Suprapubic skin (tissue), 4 donors: ENCODE results near the gene DNAH10. TPM values are rescaled to one million over a fixed set of nuclear protein-coding genes. Genes with fewer than 3 reads are reported as not detected.

Experiments used
- DNase-seq, 2 donors: peaks; one replicate each; pipeline ENCODE4 v3.0.0-alpha.2; 2019; ENCODE audit warnings: low spot score in 2 of 2
- H3K27ac ChIP-seq: fragments of 200-600 bp; sonication (generic); one replicate; pipeline ENCODE4 v1.5.1; 2019
- H3K27me3 ChIP-seq: fragments of 200-600 bp; sonication (generic); one replicate; pipeline ENCODE4 v1.5.1; 2019
- H3K36me3 ChIP-seq: fragments of 200-600 bp; sonication (generic); one replicate; pipeline ENCODE4 v1.5.1; 2019
- H3K4me1 ChIP-seq: fragments of 200-600 bp; sonication (generic); one replicate; pipeline ENCODE4 v1.5.1; 2019
- H3K4me3 ChIP-seq: fragments of 200-600 bp; sonication (generic); one replicate; pipeline ENCODE4 v1.5.1; 2019; ENCODE audit warnings: mild to moderate bottlenecking
- H3K9me3 ChIP-seq: fragments of 200-600 bp; sonication (generic); one replicate; pipeline ENCODE4 v1.5.1; 2019
- CTCF ChIP-seq, 2 donors: fragments of 200-600 bp in 1 of 2; fragments of 450-650 bp in 1 of 2; sonication (generic) in 1 of 2; IDR thresholded peaks; one replicate each; pipeline ENCODE4 v1.5.1; 2016 to 2019; ENCODE audit warnings: antibody characterized with exemption in 2 of 2, mild to moderate bottlenecking in 1 of 2, moderate library complexity in 1 of 2
- EP300 ChIP-seq: sonication (generic); formaldehyde crosslinking; IDR thresholded peaks from one replicate; pipeline ENCODE4 v1.6.1; 2017; ENCODE audit warnings: antibody characterized with exemption
- POLR2A ChIP-seq, 2 donors: fragments of 450-650 bp; IDR thresholded peaks; one replicate each; pipeline ENCODE4 v1.6.1; 2017; ENCODE audit warnings: antibody characterized with exemption in 2 of 2, mild to moderate bottlenecking in 2 of 2, moderate library complexity in 2 of 2
- POLR2AphosphoS5 ChIP-seq, 3 donors: sonication (generic); formaldehyde crosslinking; IDR thresholded peaks; one replicate each; pipeline ENCODE4 v1.6.1; 2017; ENCODE audit warnings: antibody characterized with exemption in 3 of 3
- WGBS: methylation state at CpG from one replicate; pipeline ENCODE4 v1.1.5; 2018; 5-methylcytosine and 5-hydroxymethylcytosine counted together
- total RNA-seq, 4 donors: library from RNA; depleted of rRNA; stranded (reverse); fragments of >200 nt; gene quantifications; one replicate each; pipeline ENCODE4 v1.1.0, GENCODE V29; 2016

DNAH10 gene
- total RNA-seq, 4 donors from 2014 or later = 0.13 to 1.2 (median 0.19) TPM; not detected in 1

DNA sequence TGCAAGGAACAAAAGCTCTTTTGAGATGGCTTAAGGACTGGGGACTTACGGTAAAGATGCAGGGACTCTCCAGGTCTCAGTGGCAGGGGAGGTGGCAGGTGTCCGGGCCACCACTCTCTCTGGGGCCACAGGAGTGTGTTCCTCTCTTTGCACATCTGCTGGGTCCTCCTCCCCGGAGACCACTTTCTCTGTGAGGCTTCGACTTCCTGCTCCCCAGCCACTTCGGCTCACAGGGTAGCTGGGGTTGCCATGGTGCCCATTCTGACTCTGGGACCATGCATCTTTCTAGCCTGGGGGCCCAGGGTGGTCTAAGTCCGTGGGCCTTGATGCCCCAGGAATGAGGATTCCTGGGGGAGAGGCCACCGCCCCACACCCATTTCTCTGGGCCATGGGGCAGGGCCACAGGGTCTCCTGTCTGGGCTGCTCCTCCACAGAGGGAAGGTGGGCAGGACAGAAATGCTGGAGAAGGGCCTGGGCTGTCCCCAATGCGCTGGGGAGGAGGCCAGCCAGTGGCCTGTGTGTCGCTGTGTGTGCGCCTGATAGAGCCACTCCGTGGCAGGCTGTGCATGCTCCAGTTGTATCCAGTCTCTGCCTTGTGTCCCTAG is 172.0 kb downstream of the DNAH10 start:
- 82% methylated on average over 6 of the region's 11 CpGs for WGBS
- TF ChIP-seq CTCF (IDR thresholded peaks at IDR 0.05) (no peak), POLR2AphosphoS5 (IDR thresholded peaks at IDR 0.05) (no peak), POLR2A (IDR thresholded peaks at IDR 0.05) (no peak), EP300 (no peak)
- no peak for DNase-seq

GRCh38 chr12:123934829-123935228 is 172.7 kb downstream of the DNAH10 start:
- Histone ChIP-seq H3K36me3 (peaks cover 25% of the 10 kb centered on the region), H3K27ac (no peak overlapping the region), H3K4me3 (no peak overlapping the region), H3K27me3 (no peaks in the 10 kb centered on the region), H3K9me3 (no peaks in the 10 kb centered on the region), H3K4me1 (no peaks in the 10 kb centered on the region)
- TF ChIP-seq POLR2A (IDR thresholded peaks at IDR 0.05) (no peak), CTCF (IDR thresholded peaks at IDR 0.05) (no peak), EP300 (no peak), POLR2AphosphoS5 (IDR thresholded peaks at IDR 0.05) (no peak)
- WGBS = 84% methylated on average over 9 of the region's 9 CpGs
- no peak for DNase-seq

More for the DNA sequence above, 172.0 kb downstream of the DNAH10 start:
- Histone ChIP-seq H3K27ac (no peak overlapping the region), H3K4me3 (no peak overlapping the region), H3K9me3 (no peaks in the 10 kb centered on the region), H3K36me3 (peaks cover 22% of the 10 kb centered on the region), H3K27me3 (no peaks in the 10 kb centered on the region), H3K4me1 (no peaks in the 10 kb centered on the region)

DNA sequence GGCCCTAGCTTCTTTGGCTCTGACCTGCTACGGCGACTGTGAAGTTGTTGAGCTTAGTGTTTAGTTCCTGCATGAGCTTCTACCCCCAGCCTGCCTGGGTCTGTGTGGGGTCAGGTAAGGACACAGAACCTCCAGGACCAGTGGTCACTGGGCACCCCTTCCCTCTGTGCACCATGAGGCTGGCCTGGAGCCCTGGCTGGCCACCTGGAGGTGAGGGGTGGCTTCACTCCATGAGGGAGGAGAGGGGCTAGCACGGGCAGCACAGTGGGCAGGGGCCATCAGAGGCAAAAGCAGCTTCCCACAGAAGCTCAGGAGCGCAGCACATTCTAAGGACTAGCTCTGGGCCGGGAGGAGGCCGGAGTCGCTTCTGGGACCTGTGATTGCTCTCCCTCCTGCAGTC is 173.9 kb downstream of the DNAH10 start:
- Histone ChIP-seq H3K4me1 (no peaks in the 10 kb centered on the region), H3K4me3 (no peak overlapping the region), H3K9me3 (no peaks in the 10 kb centered on the region), H3K27me3 (no peaks in the 10 kb centered on the region), H3K36me3 (peaks cover 36% of the 10 kb centered on the region), H3K27ac (no peak overlapping the region)
- DNase-seq = no peak
- WGBS = 96% methylated on average over 7 of the region's 7 CpGs
- TF ChIP-seq POLR2AphosphoS5 (IDR thresholded peaks at IDR 0.05) (no peak), EP300 (no peak), POLR2A (IDR thresholded peaks at IDR 0.05) (no peak), CTCF (IDR thresholded peaks at IDR 0.05) (no peak)

DNA sequence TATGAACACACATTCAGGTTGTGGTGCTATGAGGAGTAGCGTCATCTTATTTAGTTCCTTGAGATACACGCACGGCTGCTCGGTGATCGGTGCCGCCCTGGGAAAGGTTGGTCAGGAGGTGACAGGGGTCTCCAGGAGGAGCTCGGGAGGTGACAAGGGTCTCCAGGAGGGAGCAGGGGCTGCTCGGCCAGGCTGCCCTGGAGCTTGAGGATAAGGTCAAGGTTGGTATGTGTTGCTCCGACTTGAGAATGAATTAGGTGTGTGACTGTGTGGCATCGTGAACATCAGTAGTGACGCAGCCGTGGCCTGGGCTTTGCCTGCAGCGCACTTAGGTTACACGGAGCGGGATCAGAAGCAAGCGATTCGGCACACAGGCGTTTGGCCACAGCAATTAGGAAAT is 174.4 kb downstream of the DNAH10 start:
- Histone ChIP-seq H3K27me3 (no peaks in the 10 kb centered on the region), H3K4me1 (no peaks in the 10 kb centered on the region), H3K9me3 (no peaks in the 10 kb centered on the region), H3K36me3 (peaks cover 42% of the 10 kb centered on the region), H3K27ac (no peak overlapping the region), H3K4me3 (no peak overlapping the region)
- TF ChIP-seq CTCF (IDR thresholded peaks at IDR 0.05) (no peak), EP300 (no peak), POLR2AphosphoS5 (IDR thresholded peaks at IDR 0.05) (no peak), POLR2A (IDR thresholded peaks at IDR 0.05) (no peak)
- 95% methylated on average over 18 of the region's 18 CpGs for WGBS
- DNase-seq = no peak

GRCh38 chr12:123936956-123937706 is 175.0 kb downstream of the DNAH10 start:
- 96% methylated on average over 40 of the region's 46 CpGs for WGBS
- Histone ChIP-seq H3K27me3 (no peaks in the 10 kb centered on the region), H3K4me3 (no peak overlapping the region), H3K36me3 (peaks cover 48% of the 10 kb centered on the region), H3K9me3 (no peaks in the 10 kb centered on the region), H3K27ac (no peak overlapping the region), H3K4me1 (no peaks in the 10 kb centered on the region)
- TF ChIP-seq EP300 = no peak
- no peak for TF ChIP-seq POLR2AphosphoS5 (IDR thresholded peaks at IDR 0.05)
- TF ChIP-seq POLR2A (IDR thresholded peaks at IDR 0.05) = no peak
- TF ChIP-seq CTCF (IDR thresholded peaks at IDR 0.05) = no peak
- no peak for DNase-seq
